Hindlimb muscle (tissue), 1 donor: ENCODE measurements around the gene CD22. TPM values are rescaled to one million over a fixed set of nuclear protein-coding genes. Genes with fewer than 3 reads are reported as not detected.

Experiments
- DNase-seq: peaks from one replicate; pipeline ENCODE4 v3.0.0-alpha.2; 2013
- polyA plus RNA-seq: library from polyadenylated mRNA; unstranded; fragments of 120-200 nt; gene quantifications from one replicate; pipeline ENCODE4 v1.2.1, GENCODE V29; 2013; ENCODE audit not compliant: insufficient read length

CD22 gene
- polyA plus RNA-seq, 1 donor, result 0.72 TPM

DNA sequence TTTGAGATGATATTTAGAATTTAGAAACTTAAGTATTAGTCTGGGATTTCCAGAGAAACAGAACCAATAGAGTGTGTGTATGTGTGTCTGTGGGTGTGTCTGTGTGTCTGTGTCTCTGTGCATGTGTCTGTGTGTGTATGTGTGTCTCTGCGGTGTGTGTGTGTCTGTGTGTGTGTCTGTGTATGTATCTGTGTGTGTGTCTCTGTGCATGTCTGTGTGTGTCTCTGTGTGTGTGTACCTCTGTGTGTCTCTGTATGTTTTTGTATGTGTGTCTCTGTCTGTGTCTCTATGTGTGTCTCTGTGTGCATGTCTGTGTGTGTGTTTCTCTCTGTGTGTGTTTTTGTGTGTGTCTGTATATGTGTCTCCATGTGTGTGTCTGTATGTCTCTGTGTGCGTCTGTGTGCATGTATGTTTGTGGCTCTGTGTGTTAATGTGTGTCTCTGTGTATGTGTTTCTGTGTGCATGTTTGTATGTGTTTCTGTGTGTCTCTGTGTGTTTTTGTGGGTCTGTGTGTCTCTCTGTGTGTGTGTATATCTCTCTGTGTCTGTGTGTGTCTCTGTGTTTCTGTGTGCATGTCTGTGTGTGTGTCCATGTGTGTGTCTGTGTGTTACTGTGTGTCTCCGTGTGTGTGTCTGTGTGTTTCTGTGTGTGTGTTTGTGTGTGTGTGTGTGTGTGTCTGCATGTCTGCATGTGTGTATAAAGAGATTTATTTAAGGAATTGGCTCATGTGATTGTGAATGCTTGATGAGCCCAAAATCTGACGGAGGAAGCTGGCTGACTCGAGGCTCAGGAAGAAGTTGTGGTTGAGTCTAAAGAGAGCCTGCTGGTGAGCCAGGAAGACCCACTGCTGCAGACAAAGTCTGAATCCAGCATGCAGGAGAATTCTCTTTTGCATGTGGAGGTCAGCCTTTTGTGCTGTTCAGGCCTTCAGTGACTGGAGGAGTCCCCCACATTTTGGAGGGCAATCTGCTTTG lies 64.0 kb downstream of the CD22 start:
- no peak for DNase-seq

DNA sequence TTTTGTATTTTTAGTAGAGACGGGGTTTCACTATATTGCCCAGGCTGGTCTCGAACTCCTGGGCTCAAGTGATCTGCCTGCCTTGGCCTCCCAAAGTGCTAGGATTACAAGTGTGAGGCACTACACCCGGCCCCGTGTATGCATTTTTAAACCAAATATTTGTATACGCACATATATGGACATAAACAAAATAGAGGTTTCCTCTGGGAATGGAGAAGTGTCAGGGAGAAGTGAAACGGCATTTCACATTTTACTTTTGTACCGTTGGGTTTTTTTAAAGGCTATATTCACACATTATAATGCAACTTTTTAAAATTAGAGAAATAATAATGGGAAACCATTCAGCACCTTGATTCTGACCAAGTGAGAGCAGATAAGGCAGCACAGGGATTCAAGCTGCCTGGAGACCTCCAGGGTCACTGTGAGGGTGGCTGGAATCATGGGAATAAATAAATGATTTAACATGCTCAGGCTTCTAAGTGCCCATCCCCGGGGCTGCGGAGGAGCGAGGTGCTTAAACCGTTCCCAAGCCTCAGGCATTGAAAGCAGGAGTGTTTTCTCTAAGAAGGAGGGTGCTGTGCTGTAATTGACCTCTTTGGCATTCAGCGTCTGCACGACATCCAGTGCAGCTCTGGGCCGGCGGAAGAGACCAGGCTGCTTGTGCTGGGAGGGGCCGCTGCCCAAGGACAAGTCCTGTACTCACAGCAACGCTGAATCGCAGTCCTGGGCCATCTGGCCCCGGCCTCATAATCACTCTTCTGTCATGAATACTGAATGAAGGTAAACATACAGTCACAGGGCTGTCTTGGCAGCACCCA lies 66.6 kb downstream of the CD22 start:
- no peak for DNase-seq

- no peak for DNase-seq
These were observed 67.4 kb downstream of the CD22 start for GRCh38 chr19:35396240-35396885.

Other genes starting within 250 kb of the CD22 start
- 0.97 TPM for gene FXYD3, start 213.4 kb upstream of the CD22 start, polyA plus RNA-seq
- gene LGI4, start 194.1 kb upstream of the CD22 start, polyA plus RNA-seq, result 13.2 TPM
- gene FXYD1, start 190.4 kb upstream of the CD22 start, polyA plus RNA-seq, result 281 TPM
- gene FXYD7, start 185.9 kb upstream of the CD22 start, polyA plus RNA-seq, result 0.65 TPM
- gene FXYD5, start 174.5 kb upstream of the CD22 start, polyA plus RNA-seq, result 22.3 TPM
- gene FAM187B, start 100.4 kb upstream of the CD22 start, polyA plus RNA-seq, result not detected
- 5.3 TPM for gene LSR, start 80.2 kb upstream of the CD22 start, polyA plus RNA-seq
- 119 TPM for gene USF2, start 60.2 kb upstream of the CD22 start, polyA plus RNA-seq
- 0.31 TPM for gene HAMP, start 46.7 kb upstream of the CD22 start, polyA plus RNA-seq
- gene MAG, start 37.0 kb upstream of the CD22 start, polyA plus RNA-seq, result 0.84 TPM
- gene FFAR1, start 18.7 kb downstream of the CD22 start, polyA plus RNA-seq, result not detected
- not detected for gene FFAR3, start 29.3 kb downstream of the CD22 start, polyA plus RNA-seq
- not detected for gene GPR42, start 41.9 kb downstream of the CD22 start, polyA plus RNA-seq
- gene FFAR2, start 119.1 kb downstream of the CD22 start, polyA plus RNA-seq, result 0.65 TPM
- 6.6 TPM for gene KRTDAP, start 161.3 kb downstream of the CD22 start, polyA plus RNA-seq
- gene DMKN, start 184.5 kb downstream of the CD22 start, polyA plus RNA-seq, result 4.2 TPM
- 0.74 TPM for gene SBSN, start 199.1 kb downstream of the CD22 start, polyA plus RNA-seq
- not detected for gene GAPDHS, start 204.3 kb downstream of the CD22 start, polyA plus RNA-seq
- 48.9 TPM for gene TMEM147, start 216.4 kb downstream of the CD22 start, polyA plus RNA-seq
- gene ATP4A, start 234.5 kb downstream of the CD22 start, polyA plus RNA-seq, result not detected